Measurements from ENCODE around the gene CSMD2.

DNA sequence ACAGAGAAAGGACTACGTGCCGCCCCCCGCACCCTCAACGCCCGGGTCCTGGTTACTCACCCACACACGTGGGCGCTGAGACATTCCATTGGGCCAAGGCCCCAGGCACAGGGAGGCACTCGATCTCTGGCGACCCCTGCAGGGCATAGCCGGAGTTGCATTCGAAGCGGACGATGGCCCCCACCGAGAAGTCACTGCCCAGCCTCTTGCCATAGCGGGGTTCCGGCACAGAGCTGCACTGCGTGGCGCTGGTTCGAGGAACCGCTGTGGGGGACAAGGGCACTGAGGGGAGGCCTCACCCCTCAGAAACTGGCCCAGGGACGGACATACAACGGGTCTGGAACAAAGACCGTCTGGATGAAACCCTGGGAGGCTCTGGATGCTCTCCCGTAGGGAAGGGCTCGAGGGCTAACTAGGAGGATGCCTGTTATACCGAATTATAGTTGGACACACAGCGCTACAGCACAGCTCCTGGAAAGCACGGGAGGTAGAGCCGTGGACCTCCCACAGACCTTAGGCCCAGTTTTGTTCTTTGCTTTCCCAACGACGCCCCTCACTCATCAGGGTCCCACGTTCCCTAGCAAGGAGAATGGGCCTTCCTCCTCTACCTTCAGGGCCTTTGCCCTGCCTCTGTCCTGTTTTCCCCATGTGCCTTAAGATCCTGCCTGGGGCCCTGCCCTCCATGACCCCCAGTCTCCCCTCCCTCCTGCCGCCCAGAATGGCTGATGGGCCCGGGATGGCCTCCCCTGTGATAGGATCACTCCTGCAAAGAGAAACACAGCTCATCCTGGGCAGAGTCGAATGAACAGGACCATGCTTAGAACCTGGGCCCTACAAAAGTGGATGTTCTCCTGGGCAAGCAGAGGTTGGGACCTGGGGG lies 539.8 kb downstream of the CSMD2 start:
- TF ChIP-seq, protein P1, sequence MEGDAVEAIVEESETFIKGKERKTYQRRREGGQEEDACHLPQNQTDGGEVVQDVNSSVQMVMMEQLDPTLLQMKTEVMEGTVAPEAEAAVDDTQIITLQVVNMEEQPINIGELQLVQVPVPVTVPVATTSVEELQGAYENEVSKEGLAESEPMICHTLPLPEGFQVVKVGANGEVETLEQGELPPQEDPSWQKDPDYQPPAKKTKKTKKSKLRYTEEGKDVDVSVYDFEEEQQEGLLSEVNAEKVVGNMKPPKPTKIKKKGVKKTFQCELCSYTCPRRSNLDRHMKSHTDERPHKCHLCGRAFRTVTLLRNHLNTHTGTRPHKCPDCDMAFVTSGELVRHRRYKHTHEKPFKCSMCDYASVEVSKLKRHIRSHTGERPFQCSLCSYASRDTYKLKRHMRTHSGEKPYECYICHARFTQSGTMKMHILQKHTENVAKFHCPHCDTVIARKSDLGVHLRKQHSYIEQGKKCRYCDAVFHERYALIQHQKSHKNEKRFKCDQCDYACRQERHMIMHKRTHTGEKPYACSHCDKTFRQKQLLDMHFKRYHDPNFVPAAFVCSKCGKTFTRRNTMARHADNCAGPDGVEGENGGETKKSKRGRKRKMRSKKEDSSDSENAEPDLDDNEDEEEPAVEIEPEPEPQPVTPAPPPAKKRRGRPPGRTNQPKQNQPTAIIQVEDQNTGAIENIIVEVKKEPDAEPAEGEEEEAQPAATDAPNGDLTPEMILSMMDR (IDR thresholded peaks at IDR 0.05), result no peak
- TF ChIP-seq EP300 (IDR thresholded peaks at IDR 0.05) (no peak), POLR2A (IDR thresholded peaks at IDR 0.05) (no peak)

All from sigmoid colon (tissue), 4 donors.